Tibial nerve (tissue), 4 donors: ENCODE results near the gene FADS1.

Experiments
- CTCF ChIP-seq, 5 experiments: fragments of 200-600 bp in 3 of 5; fragments of 450-650 bp in 2 of 5; sonication (generic) in 3 of 5; IDR thresholded peaks; one replicate each; pipeline ENCODE4 v1.5.1; 2016 to 2019; ENCODE audit warnings: antibody characterized with exemption in 5 of 5, mild to moderate bottlenecking in 3 of 5, moderate library complexity in 2 of 5
- EP300 ChIP-seq, 2 donors: sonication (generic); formaldehyde crosslinking; IDR thresholded peaks; one replicate each; pipeline ENCODE4 v1.6.1; 2017; ENCODE audit warnings: antibody characterized with exemption in 2 of 2, mild to moderate bottlenecking in 1 of 2
- POLR2A ChIP-seq, 2 donors: fragments of 450-650 bp; IDR thresholded peaks; one replicate each; pipeline ENCODE4 v1.6.1; 2017; ENCODE audit warnings: antibody characterized with exemption in 2 of 2, mild to moderate bottlenecking in 2 of 2, moderate library complexity in 2 of 2

- no peak for TF ChIP-seq CTCF (IDR thresholded peaks at IDR 0.05)
- no peak for TF ChIP-seq POLR2A (IDR thresholded peaks at IDR 0.05)
- TF ChIP-seq EP300 (IDR thresholded peaks at IDR 0.05) = no peak
Measured at GRCh38 chr11:61763930-61764605, 52.7 kb downstream of the FADS1 start.
